Measurements from ENCODE around the gene ACOT11. TPM values are rescaled to one million over a fixed set of nuclear protein-coding genes. Genes with fewer than 3 reads are reported as not detected.

ACOT11 gene
- total and polyA plus RNA-seq, 2 of the 13 experiments (the other 11 are each of a cell fraction or from before 2014, with no cell fraction given), result 2.6 to 3.3 TPM

GRCh38 chr1:54601730-54602129 is 53.7 kb downstream of the ACOT11 start:
- BruUV-seq (replicated peaks), result no TSS peak
- Histone ChIP-seq H3K4me2 (ENCODE audit: low read depth, low read length) (no peak overlapping the region), H3K4me3 (replicated peaks in 1 of 3; ENCODE audit: insufficient read depth in 1 of 3, low read depth in 2 of 3, low read length in 3 of 3) (no peak overlapping the region), H4K20me1 (ENCODE audit: insufficient read depth, low read length) (no peaks in the 10 kb centered on the region), H3K36me3 (replicated peaks in 1 of 2; ENCODE audit: control insufficient read depth in 1 of 2, insufficient read depth in 2 of 2, low read length in 2 of 2) (no peaks in the 10 kb centered on the region), H2AFZ (ENCODE audit: low read length) (no peak overlapping the region), H3K9me3 (ENCODE audit: low read length) (no peaks in the 10 kb centered on the region), H3K79me2 (ENCODE audit: insufficient read depth, low read length) (no peaks in the 10 kb centered on the region), H3K4me1 (ENCODE audit: insufficient read depth, low read length) (peaks cover 14% of the 10 kb centered on the region), H3K27ac (ENCODE audit: extremely low read length, insufficient read depth, low read length) (no peak overlapping the region), H3K9ac (ENCODE audit: insufficient read depth, low read depth, low read length) (no peak overlapping the region), H3K27me3 (ENCODE audit: control insufficient read depth in 1 of 2, insufficient read depth in 2 of 2, low read length in 2 of 2) (no peaks in the 10 kb centered on the region)
- in situ Hi-C loops (cut with HindIII; ENCODE audit: extremely low pct_ligation_motif_present, low pct_unique_long_range_greater_than_20kb), result no loop called here
- ChIA-PET POLR2A (no interaction called here), CTCF (ENCODE audit: low intra/inter-chr PET ratio, low total read pairs) (no interaction called here)
- 63% methylated on average over 7 of the region's 10 CpGs for WGBS (ENCODE audit: low lambda C conversion rate)
- intact Hi-C loops (cut with micrococcal nuclease; ENCODE audit: unreplicated experiment), result no loop called here
- ATAC-seq, result peak; percentile 72
- FAIRE-seq, result no peak
- no peak for TF ChIP-seq ZBTB43 (CRISPR knock-in tag; conservative IDR thresholded peaks at IDR 0.05)
- TF ChIP-seq, protein P1, sequence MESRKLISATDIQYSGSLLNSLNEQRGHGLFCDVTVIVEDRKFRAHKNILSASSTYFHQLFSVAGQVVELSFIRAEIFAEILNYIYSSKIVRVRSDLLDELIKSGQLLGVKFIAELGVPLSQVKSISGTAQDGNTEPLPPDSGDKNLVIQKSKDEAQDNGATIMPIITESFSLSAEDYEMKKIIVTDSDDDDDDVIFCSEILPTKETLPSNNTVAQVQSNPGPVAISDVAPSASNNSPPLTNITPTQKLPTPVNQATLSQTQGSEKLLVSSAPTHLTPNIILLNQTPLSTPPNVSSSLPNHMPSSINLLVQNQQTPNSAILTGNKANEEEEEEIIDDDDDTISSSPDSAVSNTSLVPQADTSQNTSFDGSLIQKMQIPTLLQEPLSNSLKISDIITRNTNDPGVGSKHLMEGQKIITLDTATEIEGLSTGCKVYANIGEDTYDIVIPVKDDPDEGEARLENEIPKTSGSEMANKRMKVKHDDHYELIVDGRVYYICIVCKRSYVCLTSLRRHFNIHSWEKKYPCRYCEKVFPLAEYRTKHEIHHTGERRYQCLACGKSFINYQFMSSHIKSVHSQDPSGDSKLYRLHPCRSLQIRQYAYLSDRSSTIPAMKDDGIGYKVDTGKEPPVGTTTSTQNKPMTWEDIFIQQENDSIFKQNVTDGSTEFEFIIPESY (CRISPR knock-in tag; IDR thresholded peaks at IDR 0.05), result peak; percentile 72
- TF ChIP-seq PHF5A (CRISPR knock-in tag; IDR thresholded peaks at IDR 0.05; ENCODE audit: low read depth, unreplicated experiment), result no peak
- DNase-seq (ENCODE audit: low spot score), result no peak

DNA sequence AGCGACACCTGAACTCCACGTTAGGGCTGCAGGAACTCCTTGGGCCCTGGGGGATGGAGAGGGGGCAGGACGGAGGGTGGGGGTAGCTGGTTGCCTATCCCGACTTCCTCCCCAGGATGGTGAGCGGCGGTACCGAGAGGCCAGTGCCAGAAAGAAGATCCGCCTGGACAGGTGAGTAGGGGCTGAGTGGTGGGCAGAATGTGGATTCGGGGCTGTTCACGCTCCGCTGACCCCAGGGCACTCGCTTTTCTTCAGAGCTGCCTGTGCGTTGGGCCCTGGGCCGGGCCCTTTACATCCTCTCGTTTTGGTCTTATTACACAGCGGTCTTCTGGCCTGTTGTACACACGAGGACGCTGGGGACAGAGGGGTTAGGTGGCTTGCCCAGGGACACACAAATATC is 54.5 kb downstream of the ACOT11 start:
- CTCF ChIA-PET (ENCODE audit: low intra/inter-chr PET ratio, low total read pairs), result no interaction called here
- DNase-seq (ENCODE audit: low spot score), result no peak
- H3K9ac ChIP-seq (ENCODE audit: insufficient read depth, low read depth, low read length), result no peak overlapping the region
- H3K9me3 ChIP-seq (ENCODE audit: low read length), result no peaks in the 10 kb centered on the region
- WGBS (ENCODE audit: low lambda C conversion rate), result 95% methylated on average over 18 of the region's 18 CpGs
- no peak overlapping the region for H3K4me2 ChIP-seq (ENCODE audit: low read depth, low read length)
- BruUV-seq (replicated peaks), result no TSS peak
- H4K20me1 ChIP-seq (ENCODE audit: insufficient read depth, low read length), result no peaks in the 10 kb centered on the region
- intact Hi-C loops (cut with micrococcal nuclease; ENCODE audit: unreplicated experiment) (no loop called here), in situ Hi-C loops (cut with HindIII; ENCODE audit: extremely low pct_ligation_motif_present, low pct_unique_long_range_greater_than_20kb) (no loop called here)
- no peak for FAIRE-seq
- H3K27ac ChIP-seq (ENCODE audit: extremely low read length, insufficient read depth, low read length), result no peak overlapping the region
- H3K36me3 ChIP-seq (replicated peaks in 1 of 2; ENCODE audit: control insufficient read depth in 1 of 2, insufficient read depth in 2 of 2, low read length in 2 of 2), result no peaks in the 10 kb centered on the region
- POLR2A ChIA-PET, result no interaction called here
- H3K4me3 ChIP-seq (replicated peaks in 1 of 3; ENCODE audit: insufficient read depth in 1 of 3, low read depth in 2 of 3, low read length in 3 of 3), result no peak overlapping the region
- no peak for ATAC-seq
- H2AFZ ChIP-seq (ENCODE audit: low read length), result no peak overlapping the region
- H3K27me3 ChIP-seq (ENCODE audit: control insufficient read depth in 1 of 2, insufficient read depth in 2 of 2, low read length in 2 of 2), result no peaks in the 10 kb centered on the region
- no peaks in the 10 kb centered on the region for H3K79me2 ChIP-seq (ENCODE audit: insufficient read depth, low read length)
- peaks cover 14% of the 10 kb centered on the region for H3K4me1 ChIP-seq (ENCODE audit: insufficient read depth, low read length)
- no peak for TF ChIP-seq ZNF530 (CRISPR knock-in tag; IDR thresholded peaks at IDR 0.05; ENCODE audit: low read depth)
- TF ChIP-seq TOPORS (CRISPR knock-in tag; IDR thresholded peaks at IDR 0.05), result no peak
- TF ChIP-seq, protein P2, sequence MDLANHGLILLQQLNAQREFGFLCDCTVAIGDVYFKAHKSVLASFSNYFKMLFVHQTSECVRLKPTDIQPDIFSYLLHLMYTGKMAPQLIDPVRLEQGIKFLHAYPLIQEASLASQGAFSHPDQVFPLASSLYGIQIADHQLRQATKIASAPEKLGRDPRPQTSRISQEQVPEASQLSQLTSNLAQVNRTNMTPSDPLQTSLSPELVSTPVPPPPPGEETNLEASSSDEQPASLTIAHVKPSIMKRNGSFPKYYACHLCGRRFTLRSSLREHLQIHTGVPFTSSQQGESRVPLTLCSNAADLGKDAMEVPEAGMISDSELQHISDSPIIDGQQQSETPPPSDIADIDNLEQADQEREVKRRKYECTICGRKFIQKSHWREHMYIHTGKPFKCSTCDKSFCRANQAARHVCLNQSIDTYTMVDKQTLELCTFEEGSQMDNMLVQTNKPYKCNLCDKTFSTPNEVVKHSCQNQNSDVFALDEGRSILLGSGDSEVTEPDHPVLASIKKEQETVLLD (CRISPR knock-in tag; IDR thresholded peaks at IDR 0.05; ENCODE audit: low read depth), result no peak
- TF ChIP-seq ZBTB26 (CRISPR knock-in tag; IDR thresholded peaks at IDR 0.05; ENCODE audit: borderline replicate concordance), result no peak
- no peak for TF ChIP-seq SKIL (CRISPR knock-in tag; IDR thresholded peaks at IDR 0.05; ENCODE audit: borderline replicate concordance)
- TF ChIP-seq KMT2A (CRISPR knock-in tag; IDR thresholded peaks at IDR 0.05), result no peak
- TF ChIP-seq CBFB (CRISPR knock-in tag; IDR thresholded peaks at IDR 0.05), result no peak
- no peak for TF ChIP-seq ZSCAN9 (CRISPR knock-in tag; IDR thresholded peaks at IDR 0.05; ENCODE audit: borderline replicate concordance)

Data from HepG2 (cell line).